GM13977 (cell line): Measurements from ENCODE around the gene CDIPT.

ENCODE experiments used
- DNase-seq: peaks from one replicate; pipeline ENCODE4 v3.0.0; 2012; ENCODE audit warnings: low spot score
- in situ Hi-C: fragments of 300-500 bp; cut with MboI; formaldehyde crosslinking; loops from one replicate; pipeline ENCODE4 v1.12.0; 2022; ENCODE audit warnings: low sequenced_read_pairs, low pct_unique_long_range_greater_than_20kb, mixed read lengths, inconsistent platforms; ENCODE audit not compliant: unreplicated experiment
- TF ChIP-seq, protein P1 (sequence below): IDR thresholded peaks from 2 replicates; pipeline ENCODE4 v1.5.1; 2012; ENCODE audit warnings: mild to moderate bottlenecking, control low read depth; ENCODE audit not compliant: insufficient read depth; ENCODE audit errors: extremely low read depth, missing control alignments

The CDIPT gene

DNA sequence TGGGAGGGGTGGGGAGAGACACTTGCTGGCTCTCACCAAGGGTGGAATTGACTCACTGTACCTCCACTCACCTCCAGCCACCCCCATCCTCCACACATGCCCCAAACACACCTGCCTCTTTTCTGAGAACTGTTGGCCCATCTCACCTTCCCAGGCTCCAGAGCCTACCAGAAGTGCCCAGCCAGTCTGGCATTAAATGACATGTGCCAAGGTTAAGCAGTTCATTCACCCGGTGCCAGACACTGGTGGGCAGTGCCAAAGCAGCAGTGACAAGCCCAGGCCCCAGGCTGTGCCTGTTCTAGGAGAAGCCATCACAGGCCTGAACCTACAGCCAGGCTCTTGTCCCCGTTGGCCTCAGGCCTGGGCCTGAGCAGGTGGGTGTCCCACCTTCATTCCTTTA, 31.5 kb downstream of the CDIPT start:
- in situ Hi-C loops, result no loop called here
- TF ChIP-seq, protein P1, sequence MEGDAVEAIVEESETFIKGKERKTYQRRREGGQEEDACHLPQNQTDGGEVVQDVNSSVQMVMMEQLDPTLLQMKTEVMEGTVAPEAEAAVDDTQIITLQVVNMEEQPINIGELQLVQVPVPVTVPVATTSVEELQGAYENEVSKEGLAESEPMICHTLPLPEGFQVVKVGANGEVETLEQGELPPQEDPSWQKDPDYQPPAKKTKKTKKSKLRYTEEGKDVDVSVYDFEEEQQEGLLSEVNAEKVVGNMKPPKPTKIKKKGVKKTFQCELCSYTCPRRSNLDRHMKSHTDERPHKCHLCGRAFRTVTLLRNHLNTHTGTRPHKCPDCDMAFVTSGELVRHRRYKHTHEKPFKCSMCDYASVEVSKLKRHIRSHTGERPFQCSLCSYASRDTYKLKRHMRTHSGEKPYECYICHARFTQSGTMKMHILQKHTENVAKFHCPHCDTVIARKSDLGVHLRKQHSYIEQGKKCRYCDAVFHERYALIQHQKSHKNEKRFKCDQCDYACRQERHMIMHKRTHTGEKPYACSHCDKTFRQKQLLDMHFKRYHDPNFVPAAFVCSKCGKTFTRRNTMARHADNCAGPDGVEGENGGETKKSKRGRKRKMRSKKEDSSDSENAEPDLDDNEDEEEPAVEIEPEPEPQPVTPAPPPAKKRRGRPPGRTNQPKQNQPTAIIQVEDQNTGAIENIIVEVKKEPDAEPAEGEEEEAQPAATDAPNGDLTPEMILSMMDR, result no peak

DNA sequence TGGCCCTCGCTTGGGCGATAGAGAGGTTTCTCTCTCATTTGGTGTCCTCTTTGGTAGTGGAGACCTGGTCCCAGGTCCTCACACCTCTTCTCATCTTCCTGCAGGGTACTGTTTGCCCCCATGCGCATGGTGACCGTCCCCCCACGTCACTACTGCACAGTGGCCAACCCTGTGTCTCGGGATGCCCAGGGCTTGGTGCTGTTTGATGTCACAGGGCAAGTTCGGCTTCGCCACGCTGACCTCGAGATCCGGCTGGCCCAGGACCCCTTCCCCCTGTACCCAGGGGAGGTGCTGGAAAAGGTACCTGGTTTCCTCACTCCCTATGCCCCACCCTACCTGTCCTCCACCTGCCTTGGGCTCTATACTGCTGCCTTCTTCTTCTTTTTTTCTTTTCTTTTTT, 32.3 kb downstream of the CDIPT start:
- in situ Hi-C loops, result no loop called here
- no peak for DNase-seq
- TF ChIP-seq, protein P1, result no peak

More for the DNA sequence above, 31.5 kb downstream of the CDIPT start:
- no peak for DNase-seq

DNA sequence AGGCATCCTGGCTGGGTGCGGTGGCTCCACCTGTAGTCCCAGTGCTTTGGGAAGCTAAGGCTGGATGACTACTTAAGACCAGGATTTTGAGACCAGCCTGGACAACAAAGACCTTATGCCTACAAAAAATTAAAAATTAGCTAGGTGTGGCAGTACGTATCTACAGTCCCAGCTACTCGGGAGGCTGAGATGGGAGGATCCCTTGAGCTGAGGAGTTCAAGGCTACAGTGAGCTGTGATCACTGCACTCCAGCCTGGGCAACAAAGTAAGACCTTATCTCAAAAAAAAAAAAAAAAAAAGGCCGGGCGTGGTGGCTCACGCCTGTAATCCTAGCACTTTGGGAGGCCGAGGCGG, 36.7 kb downstream of the CDIPT start:
- no peak for DNase-seq
- TF ChIP-seq, protein P1, result no peak
- in situ Hi-C loops, result no loop called here

DNA sequence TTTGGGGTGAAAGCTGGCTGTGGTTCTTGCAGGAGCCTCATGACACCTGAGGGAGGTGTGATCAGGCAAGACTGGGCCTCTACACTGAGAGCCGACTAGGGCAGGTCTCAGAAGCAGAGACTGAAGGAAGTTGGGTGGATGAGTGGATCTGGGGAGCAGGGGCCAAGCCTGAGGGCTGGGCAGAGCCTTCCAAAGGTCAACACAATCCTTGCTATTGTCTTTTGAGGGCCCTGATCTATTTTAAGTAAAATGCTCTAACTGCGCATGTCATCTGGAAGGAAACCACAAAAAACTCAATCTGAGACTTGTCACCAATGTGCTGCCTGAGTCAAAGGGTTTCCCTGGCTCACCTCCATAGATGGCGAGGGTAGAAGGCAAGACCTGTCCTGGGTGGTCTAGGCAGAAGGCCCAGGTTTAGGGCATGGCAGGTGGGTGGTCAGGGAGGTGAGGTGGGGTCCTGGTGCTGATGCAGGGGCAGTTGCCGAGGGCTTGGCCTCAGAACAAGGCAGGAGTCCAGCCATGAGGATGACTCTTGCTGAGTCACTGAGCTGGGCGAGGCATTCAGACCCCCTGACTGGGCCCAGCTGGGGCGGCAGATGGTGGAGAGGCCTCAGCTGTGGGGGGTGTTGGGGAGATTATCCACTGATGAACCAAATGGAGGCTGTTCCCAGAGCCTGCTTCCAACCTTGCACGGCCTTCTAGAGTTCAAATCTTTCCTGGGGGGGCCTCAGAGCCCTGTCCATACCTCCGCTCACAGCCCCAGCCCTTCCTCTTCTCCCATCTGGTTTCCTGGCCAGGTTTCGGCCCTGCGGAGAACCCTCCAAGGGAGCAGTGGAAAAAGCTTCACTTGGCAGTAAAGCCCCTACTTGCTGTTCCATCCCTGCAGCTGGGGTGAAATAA, 37.6 kb downstream of the CDIPT start:
- TF ChIP-seq, protein P1, result no peak
- DNase-seq, result peak; percentile 80
- in situ Hi-C loops, result no loop called here

DNA sequence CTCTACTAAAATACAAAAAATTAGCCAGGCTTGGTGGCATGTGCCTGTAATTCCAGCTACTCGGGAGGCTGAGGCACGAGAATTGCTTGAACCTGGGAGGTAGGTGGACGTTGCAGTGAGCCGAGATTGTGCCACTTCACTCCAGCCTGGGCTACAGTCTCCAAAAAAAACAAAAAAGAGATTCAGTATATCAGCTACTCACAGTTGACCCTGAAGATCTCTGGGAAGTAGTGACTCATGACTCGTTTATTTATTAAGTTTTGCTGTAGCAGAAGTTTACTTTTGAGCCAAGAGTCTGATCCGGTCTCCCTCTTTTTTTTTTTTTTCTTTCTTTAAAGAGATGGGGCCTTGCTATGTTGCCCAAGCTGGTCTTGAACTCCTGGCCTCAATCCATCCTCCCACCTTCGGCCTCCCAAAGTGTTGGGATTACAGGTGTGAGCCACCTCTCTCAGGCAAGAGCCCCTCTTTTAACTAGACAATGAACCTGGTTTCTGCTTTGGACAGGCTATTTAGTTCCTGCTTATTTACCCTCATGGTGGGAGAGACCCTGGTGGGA, 38.4 kb downstream of the CDIPT start:
- in situ Hi-C loops, result no loop called here
- DNase-seq, result no peak
- TF ChIP-seq, protein P1, result no peak

DNA sequence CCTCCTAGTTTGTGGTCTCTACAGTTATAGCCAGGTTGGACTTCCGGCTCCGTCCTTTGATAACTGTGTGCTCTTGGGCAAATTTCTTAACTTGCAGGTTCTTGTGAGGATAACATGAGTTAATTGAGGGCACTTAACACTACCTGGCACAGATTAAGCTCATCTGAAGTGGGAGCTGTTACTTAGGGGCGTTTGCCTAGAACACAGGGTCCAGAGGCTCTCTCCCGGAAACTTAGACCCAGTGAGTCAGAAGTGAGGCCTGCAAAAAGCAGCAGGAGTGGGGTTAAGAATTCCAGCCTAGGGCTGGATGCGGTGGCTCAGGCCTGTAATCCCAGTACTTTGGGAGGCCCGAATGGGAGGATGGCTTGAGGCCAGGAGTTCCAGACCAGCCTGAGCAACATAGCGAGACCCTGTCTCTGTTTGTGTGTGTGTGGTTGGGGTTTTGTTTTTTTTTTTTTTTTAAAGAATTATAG, 41.3 kb downstream of the CDIPT start:
- DNase-seq, result no peak
- TF ChIP-seq, protein P1, result no peak
- in situ Hi-C loops, result no loop called here
